Keratinocyte (primary cell): ENCODE data around the gene PRL. TPM values are rescaled to one million over a fixed set of nuclear protein-coding genes. Genes with fewer than 3 reads are reported as not detected.

Experiments used
- DNase-seq: peaks from one replicate; pipeline ENCODE4 v3.0.0-alpha.2; 2011; ENCODE audit warnings: low read depth, missing footprints, low spot score
- FAIRE-seq: peaks from 2 replicates; lab custom pipeline; 2011; peaks lifted over from hg19 to GRCh38; lab: Jason Lieb, UNC
- H2AFZ ChIP-seq: 2 replicates; pipeline ENCODE4 v1.6.0; 2012; ENCODE audit warnings: low read length, control low read depth, inconsistent platforms; ENCODE audit not compliant: control insufficient read depth
- H3K27ac ChIP-seq: 2 replicates; pipeline ENCODE4 v1.5.1; 2011; ENCODE audit warnings: low read length; ENCODE audit not compliant: control insufficient read depth, insufficient read depth
- H3K27me3 ChIP-seq: 3 replicates; pipeline ENCODE4 v1.6.0; 2011; ENCODE audit warnings: low read length; ENCODE audit not compliant: control insufficient read depth, insufficient read depth; ENCODE audit errors: extremely low read depth
- H3K36me3 ChIP-seq, 2 experiments: 2 replicates in 1 of 2; 3 replicates in 1 of 2; pipeline ENCODE4 v1.5.1; 2011; ENCODE audit warnings: low read length in 2 of 2, mild to moderate bottlenecking in 1 of 2; ENCODE audit not compliant: control insufficient read depth in 2 of 2, insufficient read depth in 2 of 2; ENCODE audit errors: extremely low read depth in 1 of 2
- H3K4me1 ChIP-seq: 3 replicates; pipeline ENCODE4 v1.5.1; 2011; ENCODE audit warnings: low read length; ENCODE audit not compliant: control insufficient read depth, insufficient read depth; ENCODE audit errors: extremely low read depth
- H3K4me2 ChIP-seq: 3 replicates; pipeline ENCODE4 v1.6.0; 2011; ENCODE audit warnings: low read depth, low read length; ENCODE audit not compliant: control insufficient read depth, insufficient read depth; ENCODE audit errors: extremely low read depth
- H3K4me3 ChIP-seq, 3 experiments: fragments of 200-600 bp in 1 of 3; sonication (generic) in 1 of 3; 2 replicates in 2 of 3; 3 replicates in 1 of 3; pipeline ENCODE4 v1.5.1; 2011 to 2016; ENCODE audit warnings: low read length in 3 of 3, mild to moderate bottlenecking in 3 of 3, control low read depth in 2 of 3, inconsistent platforms in 1 of 3, low read depth in 1 of 3, mixed read lengths in 1 of 3, mixed run types in 1 of 3, moderate library complexity in 1 of 3; ENCODE audit not compliant: control insufficient read depth in 2 of 3, insufficient read depth in 2 of 3; ENCODE audit errors: extremely low read depth in 1 of 3
- H3K79me2 ChIP-seq: 2 replicates; pipeline ENCODE4 v1.6.0; 2012; ENCODE audit warnings: low read length; ENCODE audit not compliant: control insufficient read depth, insufficient read depth
- H3K9ac ChIP-seq: 3 replicates; pipeline ENCODE4 v1.6.0; 2011; ENCODE audit warnings: low read length; ENCODE audit not compliant: control insufficient read depth, insufficient read depth; ENCODE audit errors: extremely low read depth
- H3K9me1 ChIP-seq: 3 replicates; pipeline ENCODE4 v1.6.0; 2011; ENCODE audit warnings: low read length; ENCODE audit not compliant: control insufficient read depth, insufficient read depth; ENCODE audit errors: extremely low read depth
- H3K9me3 ChIP-seq: 2 replicates; pipeline ENCODE4 v1.5.1; 2012; ENCODE audit warnings: low read depth, low read length; ENCODE audit not compliant: control insufficient read depth
- H4K20me1 ChIP-seq: 3 replicates; pipeline ENCODE4 v1.6.0; 2011; ENCODE audit warnings: low read length; ENCODE audit not compliant: control insufficient read depth, insufficient read depth; ENCODE audit errors: extremely low read depth
- CTCF ChIP-seq, 3 experiments: IDR thresholded peaks in 1 of 3; conservative IDR thresholded peaks in 1 of 3; optimal IDR thresholded peaks in 1 of 3; 2 replicates in 2 of 3; 3 replicates in 1 of 3; pipeline versions ENCODE3 to v1.5.1; 2011; ENCODE audit warnings: low read length in 3 of 3, mild to moderate bottlenecking in 3 of 3, moderate library complexity in 2 of 3, control low read depth in 1 of 3, inconsistent platforms in 1 of 3; ENCODE audit not compliant: insufficient read depth in 2 of 3; ENCODE audit errors: extremely low read depth in 1 of 3
- EZH2 ChIP-seq: IDR thresholded peaks from one replicate; pipeline ENCODE4 v1.6.1; 2012; ENCODE audit warnings: inconsistent platforms, mild to moderate bottlenecking, low read length, moderate library complexity
- dilution Hi-C: fragments of 300-500 bp; cut with MboI; formaldehyde crosslinking; loops from one replicate; pipeline ENCODE4 v1.7.0; 2020; ENCODE audit warnings: low sequenced_read_pairs; ENCODE audit not compliant: extremely low pct_ligation_motif_present
- polyA plus RNA-seq, 5 experiments: library from polyadenylated mRNA; depleted of rRNA in 3 of 5; stranded (reverse) in 3 of 5; stranded (forward) in 1 of 5; unstranded in 1 of 5; fragments of >200 nt; gene quantifications; 1 replicate in 1 of 5; 2 replicates in 3 of 5; 3 replicates in 1 of 5; pipeline versions ENCODE4 v1.2.1 to v1.2.3, GENCODE V29; 2011 to 2012; ENCODE audit warnings: missing spikeins in 2 of 5, low read depth in 1 of 5, low replicate concordance in 1 of 5

The PRL gene
- polyA plus RNA-seq, 1 donor (not counting 4 experiments of a cell fraction or from before 2014, with no cell fraction given) = not detected

GRCh38 chr6:22306741-22307466, 10.1 kb upstream of the PRL start:
- H2AFZ ChIP-seq = no peak overlapping the region
- dilution Hi-C loops = no loop called here
- H3K9me3 ChIP-seq = no peaks in the 10 kb centered on the region
- no peak overlapping the region for H3K4me2 ChIP-seq
- FAIRE-seq (no peak), DNase-seq (no peak)
- H3K4me1 ChIP-seq = no peaks in the 10 kb centered on the region
- H3K36me3 ChIP-seq = no peaks in the 10 kb centered on the region
- H3K27me3 ChIP-seq = no peaks in the 10 kb centered on the region
- H3K79me2 ChIP-seq = no peaks in the 10 kb centered on the region
- no peaks in the 10 kb centered on the region for H4K20me1 ChIP-seq
- no peak overlapping the region for H3K27ac ChIP-seq
- no peak overlapping the region for H3K9ac ChIP-seq
- H3K9me1 ChIP-seq = no peaks in the 10 kb centered on the region
- no peak overlapping the region for H3K4me3 ChIP-seq
- TF ChIP-seq CTCF (optimal IDR thresholded peaks at IDR 0.05 in 1 of 3, IDR thresholded peaks at IDR 0.05 in 1 of 3, conservative IDR thresholded peaks at IDR 0.05 in 1 of 3; ENCODE audit: extremely low read depth in 1 of 3, insufficient read depth in 2 of 3, low read length in 3 of 3) (no peak), EZH2 (no peak)

GRCh38 chr6:22302838-22303237, 6.0 kb upstream of the PRL start:
- no peaks in the 10 kb centered on the region for H3K36me3 ChIP-seq
- no peak overlapping the region for H3K9ac ChIP-seq
- DNase-seq (no peak), FAIRE-seq (peak; percentile 59)
- no peaks in the 10 kb centered on the region for H4K20me1 ChIP-seq
- no peaks in the 10 kb centered on the region for H3K4me1 ChIP-seq
- no peak overlapping the region for H3K27ac ChIP-seq
- no peak overlapping the region for H2AFZ ChIP-seq
- H3K4me3 ChIP-seq = no peak overlapping the region
- H3K27me3 ChIP-seq = no peaks in the 10 kb centered on the region
- dilution Hi-C loops = no loop called here
- no peaks in the 10 kb centered on the region for H3K9me3 ChIP-seq
- no peaks in the 10 kb centered on the region for H3K79me2 ChIP-seq
- no peak overlapping the region for H3K4me2 ChIP-seq
- TF ChIP-seq CTCF (optimal IDR thresholded peaks at IDR 0.05 in 1 of 3, IDR thresholded peaks at IDR 0.05 in 1 of 3, conservative IDR thresholded peaks at IDR 0.05 in 1 of 3; ENCODE audit: extremely low read depth in 1 of 3, insufficient read depth in 2 of 3, low read length in 3 of 3) (no peak), EZH2 (no peak)
- H3K9me1 ChIP-seq = no peaks in the 10 kb centered on the region
